ENCODE results near the gene JAKMIP1.

JAKMIP1 gene

DNA sequence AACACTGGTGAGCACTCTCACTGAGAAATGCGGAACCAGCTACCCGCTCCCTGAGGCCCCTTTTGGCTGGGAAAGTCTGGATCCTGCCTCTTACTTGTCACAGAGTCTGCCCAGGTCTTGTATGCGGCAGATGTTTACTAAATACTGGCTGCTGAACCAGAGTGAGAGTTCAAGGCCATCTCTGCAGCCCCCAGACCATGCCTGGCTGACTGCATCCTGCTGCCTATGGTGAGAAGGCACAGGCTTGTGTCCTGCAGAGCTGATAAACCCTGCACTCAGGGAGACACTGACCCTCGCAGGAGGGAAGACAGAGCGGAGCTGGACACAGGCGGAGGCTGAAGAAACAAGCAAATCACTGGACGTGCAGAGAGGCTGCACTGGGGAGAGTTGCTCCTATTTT is 46.5 kb downstream of the JAKMIP1 start:
- no peak overlapping the region for H3K4me3 ChIP-seq (ENCODE audit: low read length)
- no peak overlapping the region for H3K4me2 ChIP-seq (ENCODE audit: low read length)
- no peaks in the 10 kb centered on the region for H3K36me3 ChIP-seq (ENCODE audit: control insufficient read depth, low read length)
- no peak overlapping the region for H3K27ac ChIP-seq (ENCODE audit: low read depth, low read length)
- TF ChIP-seq, protein P1, sequence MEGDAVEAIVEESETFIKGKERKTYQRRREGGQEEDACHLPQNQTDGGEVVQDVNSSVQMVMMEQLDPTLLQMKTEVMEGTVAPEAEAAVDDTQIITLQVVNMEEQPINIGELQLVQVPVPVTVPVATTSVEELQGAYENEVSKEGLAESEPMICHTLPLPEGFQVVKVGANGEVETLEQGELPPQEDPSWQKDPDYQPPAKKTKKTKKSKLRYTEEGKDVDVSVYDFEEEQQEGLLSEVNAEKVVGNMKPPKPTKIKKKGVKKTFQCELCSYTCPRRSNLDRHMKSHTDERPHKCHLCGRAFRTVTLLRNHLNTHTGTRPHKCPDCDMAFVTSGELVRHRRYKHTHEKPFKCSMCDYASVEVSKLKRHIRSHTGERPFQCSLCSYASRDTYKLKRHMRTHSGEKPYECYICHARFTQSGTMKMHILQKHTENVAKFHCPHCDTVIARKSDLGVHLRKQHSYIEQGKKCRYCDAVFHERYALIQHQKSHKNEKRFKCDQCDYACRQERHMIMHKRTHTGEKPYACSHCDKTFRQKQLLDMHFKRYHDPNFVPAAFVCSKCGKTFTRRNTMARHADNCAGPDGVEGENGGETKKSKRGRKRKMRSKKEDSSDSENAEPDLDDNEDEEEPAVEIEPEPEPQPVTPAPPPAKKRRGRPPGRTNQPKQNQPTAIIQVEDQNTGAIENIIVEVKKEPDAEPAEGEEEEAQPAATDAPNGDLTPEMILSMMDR (IDR thresholded peaks at IDR 0.05; ENCODE audit: low read depth, low read length, poor library complexity, severe bottlenecking), result no peak
- TF ChIP-seq EZH2phosphoT487 (IDR thresholded peaks at IDR 0.05; ENCODE audit: borderline replicate concordance, low read length), result no peak
- H4K20me1 ChIP-seq (ENCODE audit: control insufficient read depth, insufficient read depth, low read depth, low read length), result no peaks in the 10 kb centered on the region
- no peaks in the 10 kb centered on the region for H3F3A ChIP-seq (ENCODE audit: control insufficient read depth, insufficient read depth)
- H3K79me2 ChIP-seq (ENCODE audit: control insufficient read depth, low read length), result no peaks in the 10 kb centered on the region
- no peaks in the 10 kb centered on the region for H3K9me2 ChIP-seq (replicated peaks; ENCODE audit: control insufficient read depth, low read length)
- H3K4me1 ChIP-seq (ENCODE audit: control insufficient read depth, low read length), result no peaks in the 10 kb centered on the region
- H3K9me3 ChIP-seq (ENCODE audit: control insufficient read depth, insufficient read depth, low read length), result no peaks in the 10 kb centered on the region
- no peaks in the 10 kb centered on the region for H3K27me3 ChIP-seq (ENCODE audit: control insufficient read depth, low read length)

DNA sequence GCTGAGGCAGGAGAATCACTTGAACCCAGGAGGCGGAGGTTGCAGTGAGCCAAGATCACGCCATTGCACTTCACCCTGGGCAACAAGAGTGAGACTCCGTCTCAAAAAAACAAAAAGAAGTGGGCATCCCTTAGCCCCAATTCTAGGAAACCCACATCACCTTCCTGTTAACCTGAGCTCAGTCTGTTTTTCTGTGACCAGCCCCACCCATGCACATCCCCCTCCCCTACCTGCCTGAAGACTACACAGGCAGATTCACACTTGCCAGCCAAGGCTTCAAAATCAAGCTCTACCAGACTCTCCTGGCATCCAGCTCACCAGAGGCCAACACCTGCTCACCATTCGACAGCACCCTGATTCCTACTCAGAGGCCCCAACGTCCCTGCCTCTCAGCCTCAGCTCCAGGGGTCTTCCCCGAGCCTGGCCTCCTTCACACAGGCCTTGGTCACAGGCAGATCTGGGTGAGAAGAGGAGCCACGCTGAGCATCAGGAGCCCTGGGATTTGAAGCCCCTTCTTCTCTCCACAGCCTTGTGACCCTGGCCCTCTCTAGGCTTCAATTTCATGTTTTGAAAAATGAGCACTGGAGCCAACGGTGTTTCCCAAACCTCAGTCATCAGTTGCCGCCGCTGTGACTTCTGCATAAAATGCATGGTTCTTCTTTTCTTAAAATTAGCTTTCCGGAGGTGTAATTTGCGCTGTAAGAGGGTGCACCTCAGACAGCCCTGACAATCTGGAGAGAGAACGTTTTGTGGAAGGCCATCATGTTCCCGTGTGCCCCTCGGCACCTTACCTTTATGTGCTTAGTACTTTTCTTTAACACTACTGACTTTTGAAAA is 47.3 kb downstream of the JAKMIP1 start:
- Histone ChIP-seq H3K27me3 (ENCODE audit: control insufficient read depth, low read length) (no peaks in the 10 kb centered on the region), H3K27ac (ENCODE audit: low read depth, low read length) (no peak overlapping the region), H3K36me3 (ENCODE audit: control insufficient read depth, low read length) (no peaks in the 10 kb centered on the region), H3K4me2 (ENCODE audit: low read length) (no peak overlapping the region), H3K9me2 (replicated peaks; ENCODE audit: control insufficient read depth, low read length) (no peaks in the 10 kb centered on the region), H3K4me3 (ENCODE audit: low read length) (no peak overlapping the region), H3K79me2 (ENCODE audit: control insufficient read depth, low read length) (no peaks in the 10 kb centered on the region), H4K20me1 (ENCODE audit: control insufficient read depth, insufficient read depth, low read depth, low read length) (no peaks in the 10 kb centered on the region), H3K9me3 (ENCODE audit: control insufficient read depth, insufficient read depth, low read length) (no peaks in the 10 kb centered on the region), H3K4me1 (ENCODE audit: control insufficient read depth, low read length) (no peaks in the 10 kb centered on the region), H3F3A (ENCODE audit: control insufficient read depth, insufficient read depth) (no peaks in the 10 kb centered on the region)
- TF ChIP-seq EZH2phosphoT487 (IDR thresholded peaks at IDR 0.05; ENCODE audit: borderline replicate concordance, low read length), result no peak
- TF ChIP-seq, protein P1 (IDR thresholded peaks at IDR 0.05; ENCODE audit: low read depth, low read length, poor library complexity, severe bottlenecking), result no peak

DNA sequence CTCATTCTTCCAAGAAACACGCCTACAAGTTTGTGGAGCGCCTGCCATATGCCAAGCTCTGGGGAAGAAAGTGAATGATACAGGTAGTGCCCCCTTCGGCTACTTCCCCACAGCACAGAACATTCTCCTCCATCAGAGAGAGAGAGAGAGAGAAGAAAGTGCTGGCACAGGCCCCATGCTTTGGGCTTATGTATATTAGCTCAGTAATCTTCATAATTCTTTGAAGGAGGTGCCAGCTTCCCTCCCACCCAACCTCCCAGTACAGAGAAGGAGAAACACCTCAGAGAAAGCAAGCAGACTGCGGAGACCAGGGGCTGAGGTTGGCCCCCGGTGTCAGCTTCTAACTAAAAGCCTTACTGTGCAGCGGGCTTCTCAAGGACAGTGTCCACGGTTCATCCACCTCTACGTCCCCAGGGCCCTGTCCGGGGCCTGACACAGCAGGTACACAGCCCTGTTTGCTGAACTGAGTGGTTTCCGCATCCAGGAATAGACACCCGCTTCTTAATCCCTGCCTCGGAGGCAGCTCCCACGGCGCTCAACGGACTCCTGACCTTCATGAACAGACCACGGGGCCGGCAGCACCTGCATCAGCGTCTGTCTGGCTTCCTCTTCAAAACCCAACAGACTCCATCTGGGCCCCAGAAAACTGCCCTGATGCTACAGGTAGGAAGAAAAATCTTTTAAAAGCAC is 50.2 kb downstream of the JAKMIP1 start:
- TF ChIP-seq, protein P1 (IDR thresholded peaks at IDR 0.05; ENCODE audit: low read depth, low read length, poor library complexity, severe bottlenecking), result no peak
- no peak for TF ChIP-seq EZH2phosphoT487 (IDR thresholded peaks at IDR 0.05; ENCODE audit: borderline replicate concordance, low read length)

More for the DNA sequence above, 50.2 kb downstream of the JAKMIP1 start:
- Histone ChIP-seq H3K36me3 (ENCODE audit: control insufficient read depth, low read length) (no peaks in the 10 kb centered on the region), H3F3A (ENCODE audit: control insufficient read depth, insufficient read depth) (no peaks in the 10 kb centered on the region), H3K4me2 (ENCODE audit: low read length) (no peak overlapping the region), H3K4me1 (ENCODE audit: control insufficient read depth, low read length) (no peaks in the 10 kb centered on the region), H3K9me3 (ENCODE audit: control insufficient read depth, insufficient read depth, low read length) (no peaks in the 10 kb centered on the region), H3K9me2 (replicated peaks; ENCODE audit: control insufficient read depth, low read length) (no peaks in the 10 kb centered on the region), H3K4me3 (ENCODE audit: low read length) (no peak overlapping the region), H3K27ac (ENCODE audit: low read depth, low read length) (no peak overlapping the region), H3K79me2 (ENCODE audit: control insufficient read depth, low read length) (no peaks in the 10 kb centered on the region), H3K27me3 (ENCODE audit: control insufficient read depth, low read length) (no peaks in the 10 kb centered on the region), H4K20me1 (ENCODE audit: control insufficient read depth, insufficient read depth, low read depth, low read length) (no peaks in the 10 kb centered on the region)
